WI38 (cell line): ENCODE results near the gene P2RX5.
"Not testable (repeated sequence)": the region's sequence is repeated elsewhere in the genome, so short reads cannot be mapped to it uniquely, and the experiment has no call there.

Experiments used
- H3K4me3 ChIP-seq: 2 replicates; pipeline ENCODE4 v1.5.1; 2011; ENCODE audit warnings: low read depth, mild to moderate bottlenecking, control low read depth, low read length
- CTCF ChIP-seq: IDR thresholded peaks from 2 replicates; pipeline ENCODE4 v1.5.1; 2012; ENCODE audit warnings: low read depth, mild to moderate bottlenecking, control low read depth, low read length

Gene P2RX5

GRCh38 chr17:3710951-3711383 is 15.0 kb upstream of the P2RX5 start:
- TF ChIP-seq CTCF: no peak
- no peak overlapping the region for H3K4me3 ChIP-seq

GRCh38 chr17:3708366-3708765 is 12.4 kb upstream of the P2RX5 start:
- TF ChIP-seq CTCF: no peak
- no peak overlapping the region for H3K4me3 ChIP-seq

- H3K4me3 ChIP-seq: not testable (repeated sequence)
These were observed 9.7 kb upstream of the P2RX5 start for GRCh38 chr17:3705718-3705984.

GRCh38 chr17:3704931-3705717 is 9.2 kb upstream of the P2RX5 start:
- no peak for TF ChIP-seq CTCF
- H3K4me3 ChIP-seq: no peak overlapping the region

- not testable (repeated sequence) for H3K4me3 ChIP-seq
These were observed 6.1 kb upstream of the P2RX5 start for GRCh38 chr17:3702041-3702539.

GRCh38 chr17:3699951-3700350 is 4.0 kb upstream of the P2RX5 start:
- no peak overlapping the region for H3K4me3 ChIP-seq
- no peak for TF ChIP-seq CTCF

GRCh38 chr17:3698139-3698538 is 2.2 kb upstream of the P2RX5 start:
- no peak overlapping the region for H3K4me3 ChIP-seq
- TF ChIP-seq CTCF: no peak

- no peak overlapping the region for H3K4me3 ChIP-seq
- TF ChIP-seq CTCF: no peak
These were observed 1.1 kb upstream of the P2RX5 start for GRCh38 chr17:3697103-3697476.
